Limb (tissue), 2 donors: ENCODE measurements around the gene HEYL.
A peak's percentile ranks its signal among the peaks of the same experiment; 100 is the strongest.

Experiments used
- DNase-seq, 2 donors: peaks; one replicate each; pipeline ENCODE4 v3.0.0-alpha.2; 2016; ENCODE audit errors: extremely low spot score in 2 of 2

Gene HEYL

DNA sequence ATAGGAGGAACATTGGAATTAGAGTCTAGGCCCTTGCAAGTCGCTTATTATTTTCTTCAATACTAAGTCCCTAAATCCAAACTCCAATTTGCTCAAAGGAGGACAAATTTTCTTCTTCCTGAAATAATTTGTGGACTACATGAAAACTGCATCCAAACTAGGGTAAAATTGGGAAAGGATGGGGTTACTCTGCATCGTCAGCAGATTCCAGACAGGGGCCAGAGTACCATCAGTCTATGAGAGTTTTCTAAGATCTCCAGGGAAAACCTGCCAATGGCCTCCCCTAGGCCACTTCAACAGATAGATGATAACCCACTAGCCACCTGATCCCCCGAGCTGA is 508 bp downstream of the HEYL start:
- DNase-seq: no peak

DNA sequence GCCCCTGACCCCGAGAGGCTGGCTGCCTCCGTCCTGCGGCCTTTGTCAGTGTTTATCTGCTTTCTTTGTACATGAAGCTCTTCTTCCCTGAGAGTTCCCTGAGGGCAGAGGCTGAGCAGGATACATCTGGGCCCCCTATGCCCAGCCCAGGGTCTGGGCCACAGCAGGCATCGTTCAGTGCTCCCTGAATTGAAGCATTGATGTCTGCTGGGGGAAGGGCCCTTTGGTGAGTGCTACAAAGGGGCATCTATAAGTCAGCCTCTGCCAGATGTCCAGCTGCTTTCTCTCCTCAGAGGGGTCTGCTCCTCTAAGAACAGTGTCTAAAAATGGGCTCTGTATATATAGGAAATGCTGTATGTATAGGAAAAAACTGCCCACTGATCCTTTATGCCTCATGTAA is 2.1 kb downstream of the HEYL start:
- DNase-seq: no peak

DNA sequence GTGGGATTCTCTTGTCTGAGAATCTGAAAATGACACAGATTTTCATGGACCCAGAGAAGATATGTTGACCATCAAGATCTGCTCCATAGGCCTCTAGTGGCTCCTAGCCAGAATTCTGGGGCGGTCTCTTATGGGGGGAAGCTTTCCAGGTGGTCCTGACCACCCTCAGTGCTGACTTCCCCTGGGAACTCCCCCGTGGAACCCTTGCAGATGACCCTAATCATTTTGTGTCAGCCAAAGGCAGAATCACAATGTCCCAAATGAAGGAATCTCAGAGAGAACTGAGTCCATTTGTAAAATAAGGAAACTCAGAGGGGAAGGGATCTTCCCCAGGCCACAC is 3.6 kb downstream of the HEYL start:
- DNase-seq: no peak

DNA sequence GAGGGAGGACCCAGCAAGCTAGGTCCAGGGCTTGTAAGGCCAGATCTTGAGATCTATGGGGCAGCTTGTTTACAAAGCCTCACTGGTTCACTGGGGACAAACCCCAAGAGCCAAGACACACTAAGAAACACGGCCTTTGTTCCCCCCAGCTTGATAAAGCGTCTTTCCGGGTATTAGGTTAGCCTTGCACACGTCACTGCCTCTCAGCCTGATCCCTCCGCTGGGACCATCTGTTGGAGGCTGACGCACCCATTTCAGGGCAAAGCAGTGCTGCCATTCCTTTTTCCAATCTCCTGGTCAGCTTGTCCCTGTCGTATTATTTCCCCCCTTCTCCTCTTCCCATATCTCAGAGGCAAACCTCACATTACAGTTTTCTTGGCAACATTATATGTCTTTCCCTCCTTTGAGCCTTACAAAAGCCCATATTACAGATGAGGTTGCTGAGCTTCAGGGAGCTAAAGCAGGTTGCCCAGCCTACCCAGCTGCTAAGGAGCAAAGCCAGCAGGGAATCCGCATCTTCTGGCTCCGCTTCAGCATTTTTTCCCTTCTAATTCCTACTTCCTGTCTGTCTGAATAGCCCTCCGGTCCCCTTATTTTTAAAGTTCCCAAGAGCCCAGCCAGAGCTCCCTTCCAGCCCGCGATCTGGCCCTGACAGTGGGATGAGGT is 4.1 kb downstream of the HEYL start:
- DNase-seq: no peak

DNA sequence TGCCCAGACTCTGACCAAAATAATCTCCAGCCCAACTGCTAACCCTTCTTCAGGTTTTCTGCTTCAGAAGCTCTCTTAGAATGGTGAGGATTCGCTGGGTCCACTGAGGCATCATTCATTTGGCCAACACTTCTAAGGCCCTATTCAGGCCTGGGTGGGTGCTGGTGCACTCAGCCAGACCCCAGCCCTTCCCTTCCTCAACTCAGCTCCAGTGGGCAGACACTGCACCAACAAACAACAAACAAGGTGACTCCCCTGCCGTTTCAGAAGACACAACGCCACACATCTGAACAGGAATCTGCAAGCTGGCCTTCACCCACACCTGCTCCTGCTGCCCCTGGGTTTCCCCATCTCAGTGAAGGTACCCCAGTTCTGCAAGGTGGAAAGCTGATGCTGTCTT is 6.0 kb downstream of the HEYL start:
- DNase-seq: no peak

DNA sequence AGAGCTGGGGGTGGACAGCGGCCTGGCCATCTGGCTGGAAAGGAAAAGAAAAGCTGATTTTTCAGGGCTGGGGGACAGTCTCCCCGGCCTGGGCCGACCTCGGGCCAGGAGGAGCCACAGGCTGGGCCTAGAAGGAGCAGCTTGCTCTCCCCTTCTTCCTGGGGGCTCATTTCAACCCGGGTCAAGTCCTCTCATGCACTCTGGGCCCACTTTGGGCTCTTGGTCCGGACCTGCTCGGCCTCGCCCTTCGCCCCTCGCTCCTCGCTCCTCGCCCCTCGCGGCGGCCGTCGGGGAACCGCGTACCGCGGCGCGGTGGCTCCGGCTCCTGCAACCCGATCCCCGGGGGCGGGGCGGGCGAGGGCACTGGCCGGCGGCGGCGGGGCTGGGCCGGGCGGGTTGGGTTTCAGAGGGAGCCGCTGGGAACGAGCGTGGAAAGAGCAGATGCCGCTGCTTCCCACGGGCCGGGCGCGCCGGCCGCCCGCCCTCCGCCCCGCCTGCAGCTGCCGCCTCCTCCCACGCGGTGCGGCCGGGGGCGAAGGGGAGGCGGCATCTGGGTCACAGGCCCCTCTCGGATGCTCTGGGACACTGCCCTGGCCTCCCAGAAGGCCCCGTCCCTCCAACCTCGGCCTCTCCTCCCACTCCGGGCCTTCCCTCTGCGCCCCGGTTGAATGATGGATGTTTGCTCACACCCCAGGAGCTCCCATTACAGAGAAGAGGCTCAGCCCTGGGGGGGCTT is 6.6 kb downstream of the HEYL start:
- peak; percentile 55 to 79 for DNase-seq

DNA sequence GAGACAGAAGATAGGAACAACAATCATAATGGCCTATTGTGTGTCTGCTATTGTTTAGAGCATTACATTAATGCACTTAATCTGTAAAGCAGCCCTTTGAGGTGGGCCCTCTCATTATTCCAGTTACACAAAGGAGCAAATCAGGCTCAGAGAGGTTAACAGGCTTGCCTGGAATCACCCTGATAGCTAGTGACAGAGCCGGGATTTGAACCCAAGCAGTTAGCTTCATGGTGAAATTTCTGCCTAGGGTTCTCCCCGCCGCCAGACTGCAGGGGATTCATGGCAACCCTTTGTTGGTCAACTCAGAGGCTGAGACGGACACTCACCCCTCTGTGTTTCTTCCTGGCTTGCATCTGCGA is 7.1 kb downstream of the HEYL start:
- no peak for DNase-seq

DNA sequence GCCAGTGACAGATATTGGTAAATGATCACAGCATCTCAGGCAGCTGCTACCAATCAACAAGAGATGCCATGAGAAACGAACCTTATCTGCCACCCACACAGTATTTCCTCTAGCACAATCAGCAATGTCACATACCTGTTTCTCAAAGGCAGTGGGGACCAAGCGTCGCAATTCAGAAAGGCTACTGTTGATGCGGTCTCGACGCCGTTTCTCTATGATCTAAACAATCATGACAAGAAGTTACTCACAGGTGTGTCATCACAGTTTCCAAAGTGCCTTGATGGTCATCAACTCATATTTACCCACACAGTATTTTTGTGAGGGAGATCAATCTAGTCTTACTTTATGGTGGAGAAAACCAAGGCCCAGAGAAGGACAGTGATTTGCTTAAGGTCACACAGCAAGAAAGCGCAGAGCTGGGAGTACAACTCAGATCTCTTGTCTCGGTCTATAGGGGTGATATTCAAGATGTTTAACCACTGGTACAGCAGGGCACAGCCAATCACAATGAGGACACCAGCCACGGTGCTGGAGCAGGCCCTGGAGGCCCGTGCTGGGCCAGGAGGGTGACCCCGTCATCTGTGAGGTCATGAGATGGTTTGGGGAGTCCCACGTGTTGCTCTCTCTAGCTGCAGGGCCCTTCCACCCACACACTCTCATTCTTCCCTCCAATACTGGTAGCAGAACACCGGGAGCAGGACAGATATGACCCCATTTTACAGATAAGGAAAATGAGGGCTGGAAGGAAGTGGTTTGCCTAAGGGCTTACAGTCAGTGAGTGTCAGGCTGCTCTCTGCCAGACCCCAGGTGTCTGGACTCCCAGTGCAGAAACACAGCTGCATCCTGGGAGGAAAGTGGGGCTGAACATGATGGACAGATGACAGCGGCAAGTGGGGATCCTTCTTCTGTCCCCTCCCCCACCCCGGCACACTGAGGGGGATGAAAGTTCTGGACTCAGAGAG is 7.8 kb downstream of the HEYL start:
- no peak for DNase-seq

DNA sequence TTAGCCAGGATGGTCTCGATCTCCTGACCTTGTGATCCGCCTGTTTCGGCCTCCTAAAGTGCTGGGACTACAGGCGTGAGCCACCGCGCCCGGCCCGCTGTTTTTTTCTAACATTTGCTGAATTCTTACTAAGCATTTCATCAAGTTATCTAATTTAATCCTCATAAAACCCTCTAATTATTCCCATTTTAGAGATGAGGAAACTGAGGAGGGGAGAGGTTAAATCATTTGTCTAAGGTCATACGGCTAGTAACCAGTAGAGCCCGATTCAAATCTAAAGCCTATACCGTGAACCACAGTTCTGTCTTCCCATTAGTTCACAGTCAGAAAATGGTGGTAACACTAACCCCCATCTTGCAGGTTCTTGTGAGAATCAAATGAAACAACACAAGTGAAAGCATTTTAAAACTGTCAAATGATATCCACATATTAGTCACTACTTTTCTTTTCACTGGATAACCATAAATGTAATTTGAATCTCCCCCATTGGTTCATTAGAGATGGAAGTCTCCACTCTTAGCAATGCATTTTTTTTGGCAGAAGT is 10.6 kb downstream of the HEYL start:
- no peak for DNase-seq

DNA sequence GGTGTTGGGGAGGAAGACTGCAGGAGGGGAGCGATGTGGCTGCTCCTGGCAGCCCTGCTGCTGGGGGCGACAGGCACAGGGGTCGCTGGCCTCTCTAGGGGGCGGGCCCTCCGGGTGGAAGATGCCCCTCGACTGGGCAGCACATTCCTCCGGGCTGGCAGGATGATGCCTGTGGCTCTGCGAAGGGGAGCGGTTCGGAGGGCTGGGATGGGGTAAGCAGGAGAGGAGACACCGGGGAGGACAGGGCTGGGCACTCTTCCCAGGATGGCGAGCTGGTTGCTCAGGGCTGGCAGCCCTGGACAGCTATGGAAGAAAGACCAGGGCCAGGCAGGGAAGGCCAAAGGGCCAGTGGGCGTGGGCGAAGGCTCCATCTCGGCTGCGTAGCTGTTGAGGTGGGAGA is 12.8 kb downstream of the HEYL start:
- no peak for DNase-seq

DNA sequence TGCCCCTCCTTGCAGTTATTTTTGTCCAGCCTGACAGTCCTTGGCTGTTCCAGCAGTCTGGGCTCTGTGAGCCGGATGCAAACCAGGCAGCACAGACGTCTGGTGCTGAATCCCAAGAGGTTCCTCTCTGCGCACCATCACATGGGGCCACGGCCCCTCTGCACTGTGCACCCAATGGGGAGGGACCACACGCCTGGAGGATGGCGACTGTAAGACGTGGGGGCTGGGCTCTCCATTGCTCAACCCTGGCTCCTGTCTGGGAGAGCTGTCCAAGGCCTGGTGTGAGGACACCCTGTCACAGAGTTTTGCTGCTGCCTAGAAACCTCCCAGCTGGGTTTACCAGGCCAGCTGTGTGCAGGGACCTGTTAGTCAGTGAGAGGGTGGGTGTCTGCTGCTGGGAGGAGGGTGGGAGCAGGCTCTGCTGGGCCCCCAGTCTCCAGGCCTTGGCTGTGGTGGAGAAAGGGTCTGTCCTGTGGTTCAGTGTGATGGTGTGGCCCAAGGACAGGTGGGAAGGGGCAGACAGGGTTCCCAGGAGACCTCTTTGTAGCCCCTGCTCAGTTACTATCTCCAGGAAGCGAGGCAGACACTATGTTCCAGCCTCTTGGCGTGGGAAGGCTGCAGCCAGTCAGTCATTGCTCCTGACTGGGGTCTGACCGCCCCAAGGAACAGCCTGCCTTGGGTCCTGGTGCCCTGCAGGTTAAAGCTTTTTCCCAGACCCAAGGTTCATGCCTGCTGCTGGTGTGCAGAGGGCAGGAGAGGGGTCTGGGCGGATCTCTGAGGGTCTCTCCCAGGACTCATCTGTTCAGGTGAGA is 13.8 kb downstream of the HEYL start:
- DNase-seq: no peak

DNA sequence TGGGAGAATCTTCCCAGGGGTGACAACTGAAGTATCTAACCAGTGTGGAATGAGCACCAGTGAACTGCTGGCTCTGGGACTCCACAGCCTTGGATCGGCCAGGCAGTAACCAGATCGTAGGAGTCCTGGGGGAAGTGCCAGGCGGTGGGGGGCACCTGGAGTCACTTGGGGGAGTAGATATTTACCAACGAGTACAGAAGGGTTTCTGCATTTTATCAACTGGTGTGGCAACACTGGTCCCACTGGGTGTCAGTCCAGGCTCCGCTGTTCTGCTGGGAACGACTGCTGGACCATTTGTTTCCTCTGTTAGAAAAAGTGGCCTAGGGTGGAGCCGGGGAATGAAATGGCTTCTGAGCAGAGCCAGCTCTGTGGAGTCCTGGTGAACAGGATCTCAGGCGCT is 14.4 kb downstream of the HEYL start:
- no peak for DNase-seq

DNA sequence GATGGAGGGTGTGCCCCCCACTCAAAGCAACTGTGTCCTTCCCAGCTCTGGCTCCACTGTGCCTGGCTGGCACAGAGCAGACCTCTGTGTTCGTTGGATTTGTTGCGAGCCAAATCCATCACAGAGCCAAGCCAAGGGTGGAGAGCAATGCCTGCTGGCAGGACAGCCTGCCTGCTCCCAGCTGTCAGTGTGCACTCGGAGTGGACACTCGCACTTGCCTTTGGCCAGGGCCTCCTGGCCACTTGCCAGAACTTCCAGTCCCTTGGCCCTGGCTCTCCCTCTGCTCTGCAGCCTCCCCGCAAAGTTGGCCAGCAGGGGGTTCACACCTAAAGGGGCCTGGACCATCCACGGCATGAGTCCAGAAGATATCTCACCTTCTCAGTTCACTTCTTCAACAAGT is 16.4 kb downstream of the HEYL start:
- no peak for DNase-seq

DNA sequence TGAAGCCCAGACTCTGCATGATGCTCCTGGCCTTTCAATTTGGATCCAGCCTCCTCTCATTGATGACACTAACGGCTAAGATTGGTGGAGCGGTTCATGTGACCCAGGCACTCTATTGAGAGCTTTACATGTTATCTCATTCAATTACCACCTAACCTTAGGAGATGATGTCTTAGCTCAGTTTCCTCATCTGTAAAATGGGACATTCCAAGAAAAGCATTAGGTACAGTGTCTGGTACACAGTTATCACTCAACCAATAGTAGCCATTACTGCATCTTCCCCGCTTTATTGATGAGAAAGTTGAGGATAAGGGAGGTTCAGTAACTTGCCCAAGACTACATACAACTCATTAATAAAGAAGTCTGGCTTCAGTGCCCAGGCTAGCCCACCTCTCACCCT is 17.0 kb downstream of the HEYL start:
- no peak for DNase-seq

DNA sequence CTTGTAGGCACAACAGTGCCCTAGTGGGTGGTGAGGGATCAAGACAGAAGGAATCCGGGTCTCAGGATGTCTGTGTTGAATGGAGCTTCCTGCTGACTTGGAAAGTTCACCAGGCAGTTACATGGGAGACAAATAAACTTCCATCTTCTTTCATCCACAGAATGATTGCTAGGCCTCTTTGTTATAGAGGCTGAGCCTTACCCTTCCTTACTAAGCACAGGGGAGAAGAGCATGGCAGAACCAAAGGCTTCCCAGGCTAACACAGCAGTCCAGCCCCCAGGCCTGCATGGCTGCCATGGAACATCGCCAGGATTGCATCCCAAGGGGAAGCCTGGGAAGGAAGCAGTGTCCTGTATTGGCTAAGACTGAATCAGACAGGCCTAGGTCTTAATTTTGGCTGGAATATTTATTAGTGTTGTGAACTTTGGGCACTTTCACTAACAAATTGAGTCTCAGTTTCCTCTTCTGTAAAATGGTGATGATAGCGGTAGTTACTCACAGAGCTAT is 18.7 kb downstream of the HEYL start:
- no peak for DNase-seq

DNA sequence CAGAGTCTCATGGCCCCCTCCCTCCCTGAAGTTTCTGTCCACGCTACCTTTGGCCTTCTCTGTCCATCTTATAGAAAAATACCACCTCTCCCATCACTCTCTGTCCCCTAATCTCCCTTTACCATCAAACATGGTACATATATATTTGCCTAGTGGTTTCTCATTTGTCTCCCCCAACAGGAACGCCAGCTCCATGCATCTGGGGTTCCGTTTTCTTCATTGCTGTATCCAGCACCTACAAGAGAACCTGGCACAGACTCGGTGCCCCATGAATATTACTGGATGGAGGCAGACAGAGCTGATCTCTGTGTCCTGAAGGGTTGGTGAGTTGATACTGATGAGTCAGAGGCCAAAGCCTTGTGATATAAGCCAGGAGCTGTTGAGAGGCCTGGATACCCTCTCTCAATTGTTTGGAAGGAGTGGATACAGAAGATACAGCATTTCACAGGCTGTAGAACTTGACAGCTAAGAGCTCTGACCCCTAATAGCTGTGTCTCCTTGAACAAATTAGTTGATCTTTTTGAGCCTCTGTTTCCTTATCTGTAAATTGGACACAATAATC is 21.9 kb downstream of the HEYL start:
- no peak for DNase-seq

DNA sequence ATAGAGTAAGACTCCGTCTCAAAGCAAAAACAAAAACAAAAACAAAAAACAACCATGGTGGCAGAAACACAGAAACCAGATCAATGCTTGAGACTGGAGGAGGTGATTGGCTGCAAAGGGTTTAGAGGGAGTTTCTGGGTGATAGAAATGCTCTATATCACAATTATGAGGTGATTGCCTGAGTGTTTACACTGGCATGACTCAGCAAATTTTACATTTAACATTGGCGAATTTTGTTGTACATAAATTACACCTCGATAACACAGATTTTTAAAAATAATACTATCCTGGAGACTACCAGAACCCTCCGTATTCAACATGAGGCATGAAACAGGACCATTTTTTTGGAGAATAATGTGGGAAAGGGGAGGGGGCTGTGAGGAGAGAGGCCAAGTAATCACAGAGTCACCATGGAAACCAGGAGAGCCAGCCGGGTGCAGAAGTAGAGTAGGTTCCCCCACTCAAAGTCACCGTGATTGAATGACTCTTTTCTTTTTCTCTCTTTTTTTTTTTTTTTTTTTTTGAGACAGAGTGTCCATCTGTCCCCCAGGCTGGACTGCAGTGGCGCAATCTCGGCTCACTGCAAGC is 24.3 kb downstream of the HEYL start:
- DNase-seq: no peak

DNA sequence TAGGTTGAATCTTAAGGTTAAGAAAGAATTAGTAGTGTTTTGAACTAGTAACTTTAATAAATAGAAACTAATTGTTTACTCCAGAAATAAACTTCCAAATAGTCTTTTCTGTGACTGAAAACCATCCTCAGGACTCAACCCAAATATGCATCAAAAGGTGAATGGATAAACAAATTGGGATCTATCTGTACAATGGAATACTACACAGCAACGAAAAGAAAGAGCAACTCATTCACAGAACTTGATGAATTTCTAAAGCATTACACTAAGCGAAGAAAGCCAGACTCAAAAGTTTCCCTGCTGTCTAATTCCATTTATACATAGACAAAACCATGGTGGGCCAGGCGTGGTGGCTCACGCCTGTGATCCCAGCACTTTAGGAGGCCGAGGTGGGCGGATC is 25.0 kb downstream of the HEYL start:
- no peak for DNase-seq

DNA sequence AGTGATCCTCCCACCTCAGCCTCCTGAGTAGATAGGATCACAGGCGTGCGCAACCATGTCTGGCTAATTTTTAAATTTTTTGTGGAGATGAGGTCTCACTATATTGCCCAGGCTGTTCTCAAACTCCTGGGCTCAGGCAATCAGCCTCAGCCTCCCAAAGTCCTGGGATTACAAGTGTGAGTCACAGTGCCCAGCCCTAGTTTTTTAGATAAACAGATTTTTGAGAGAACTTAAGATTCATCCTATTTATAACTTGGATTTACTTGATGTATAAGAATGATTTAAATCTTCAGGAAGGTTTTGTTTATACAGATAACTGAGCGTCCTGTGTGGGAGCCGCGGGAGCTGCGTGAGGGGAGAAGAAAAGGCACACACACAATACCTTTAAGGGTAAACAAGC is 26.2 kb downstream of the HEYL start:
- DNase-seq: no peak

DNA sequence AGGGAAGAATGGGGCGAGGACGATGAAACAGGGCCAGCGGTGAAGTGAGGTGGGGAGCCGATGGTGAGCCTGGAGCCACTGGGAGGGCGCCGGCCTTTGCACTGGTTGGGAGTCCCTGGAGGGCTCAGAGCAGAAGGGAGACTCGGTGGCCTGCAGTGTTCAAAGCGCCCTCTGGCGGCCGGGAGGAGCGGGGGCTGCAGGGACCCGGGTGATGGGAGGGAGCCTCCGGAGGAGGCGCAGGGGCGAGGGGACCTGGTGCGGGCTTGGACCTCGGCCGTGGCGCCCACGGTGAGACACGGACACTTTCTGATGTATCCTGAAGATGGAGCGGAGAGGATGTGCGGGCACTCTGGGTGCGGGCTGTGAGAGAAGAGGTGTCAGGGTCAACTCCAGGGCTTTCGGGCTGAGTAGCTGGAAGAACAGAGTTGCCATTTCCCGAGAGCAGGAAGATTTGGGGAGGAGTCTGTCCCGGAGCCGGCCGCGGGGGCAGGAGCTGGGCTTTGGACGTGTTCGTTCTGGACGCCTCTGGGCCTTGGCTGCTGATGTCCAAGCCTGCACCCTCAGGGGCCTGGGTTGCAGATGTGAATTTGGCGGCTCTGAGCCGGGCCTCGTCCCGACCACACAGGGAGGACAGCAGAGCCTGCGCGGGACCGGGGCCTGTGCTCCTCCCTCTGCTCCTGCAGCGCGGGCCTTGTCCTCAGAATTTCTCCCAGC is 29.7 kb downstream of the HEYL start:
- DNase-seq: peak in 1 of 2 donors; percentile 69
